SU-DHL-6 (cell line): Measurements from ENCODE around the gene UQCRQ.

Experiments
- EZH2phosphoT487 ChIP-seq: fragments of 200-600 bp; sonication (generic), shearing (Covaris generic); conservative IDR thresholded peaks from 2 replicates; pipeline ENCODE4 v1.6.1; 2018; ENCODE audit warnings: mild to moderate bottlenecking, antibody characterized with exemption, low read length, moderate library complexity, mixed read lengths
- TF ChIP-seq, protein P1 (sequence below): fragments of 200-600 bp; sonication (generic); IDR thresholded peaks from one replicate; pipeline ENCODE4 v1.5.1; 2017; ENCODE audit warnings: antibody characterized with exemption, mild to moderate bottlenecking, low read length, moderate library complexity; ENCODE audit not compliant: insufficient read depth, poor library complexity, severe bottlenecking

DNA sequence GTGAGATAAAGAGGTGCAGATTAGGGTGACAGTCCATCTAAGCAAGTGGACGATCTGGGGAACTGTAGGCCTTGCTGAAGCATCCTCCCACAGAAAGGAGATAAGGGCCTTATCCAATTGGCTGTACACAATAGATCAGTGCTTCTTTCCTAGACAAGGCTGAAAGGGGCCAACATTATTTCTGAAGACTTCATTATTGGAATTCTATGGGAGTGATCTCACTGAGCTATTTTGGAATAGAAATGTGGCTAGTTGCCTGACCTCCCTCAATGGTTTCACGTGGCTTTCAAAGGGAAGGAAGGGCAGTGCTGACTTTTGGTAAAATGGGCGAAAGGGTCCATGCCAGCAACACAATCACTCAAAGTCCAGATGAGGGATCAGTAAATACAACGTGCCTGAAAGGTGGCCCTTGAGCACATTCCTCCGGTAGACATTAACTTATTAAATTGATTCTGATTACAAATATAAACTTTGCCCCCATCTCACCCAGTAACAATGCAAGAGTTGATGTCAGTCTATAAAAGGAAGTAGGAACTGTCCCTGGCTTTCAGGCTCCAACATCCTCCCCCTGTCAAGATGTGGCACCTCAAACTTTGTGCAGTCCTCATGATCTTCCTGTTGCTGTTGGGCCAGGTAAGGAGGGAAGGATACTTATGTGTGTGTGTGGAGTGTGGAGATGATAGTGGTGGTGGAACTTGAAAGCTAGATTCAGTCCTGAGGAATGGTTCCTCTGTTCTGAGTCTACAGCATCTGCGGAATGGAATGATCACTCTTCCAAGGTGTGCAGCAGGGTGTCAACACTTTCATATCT, 6.9 kb downstream of the UQCRQ start, which contains the start of gene LEAP2:
- TF ChIP-seq, protein P1, sequence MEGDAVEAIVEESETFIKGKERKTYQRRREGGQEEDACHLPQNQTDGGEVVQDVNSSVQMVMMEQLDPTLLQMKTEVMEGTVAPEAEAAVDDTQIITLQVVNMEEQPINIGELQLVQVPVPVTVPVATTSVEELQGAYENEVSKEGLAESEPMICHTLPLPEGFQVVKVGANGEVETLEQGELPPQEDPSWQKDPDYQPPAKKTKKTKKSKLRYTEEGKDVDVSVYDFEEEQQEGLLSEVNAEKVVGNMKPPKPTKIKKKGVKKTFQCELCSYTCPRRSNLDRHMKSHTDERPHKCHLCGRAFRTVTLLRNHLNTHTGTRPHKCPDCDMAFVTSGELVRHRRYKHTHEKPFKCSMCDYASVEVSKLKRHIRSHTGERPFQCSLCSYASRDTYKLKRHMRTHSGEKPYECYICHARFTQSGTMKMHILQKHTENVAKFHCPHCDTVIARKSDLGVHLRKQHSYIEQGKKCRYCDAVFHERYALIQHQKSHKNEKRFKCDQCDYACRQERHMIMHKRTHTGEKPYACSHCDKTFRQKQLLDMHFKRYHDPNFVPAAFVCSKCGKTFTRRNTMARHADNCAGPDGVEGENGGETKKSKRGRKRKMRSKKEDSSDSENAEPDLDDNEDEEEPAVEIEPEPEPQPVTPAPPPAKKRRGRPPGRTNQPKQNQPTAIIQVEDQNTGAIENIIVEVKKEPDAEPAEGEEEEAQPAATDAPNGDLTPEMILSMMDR, result no peak
- TF ChIP-seq EZH2phosphoT487, result no peak
